Measurements from ENCODE around the gene EP300.

- no peak for TF ChIP-seq CTCF (tag by site-specific recombination; IDR thresholded peaks at IDR 0.05)
- no peak for TF ChIP-seq REST (tag by site-specific recombination; IDR thresholded peaks at IDR 0.05)
These were observed 30.2 kb upstream of the EP300 start for GRCh38 chr22:41062146-41062545.

Data from HEK293 (cell line).